ENCODE data around the gene KIAA0232.

- TF ChIP-seq CTCF (optimal IDR thresholded peaks at IDR 0.05 in 1 of 3, IDR thresholded peaks at IDR 0.05 in 1 of 3, conservative IDR thresholded peaks at IDR 0.05 in 1 of 3; ENCODE audit: extremely low read depth in 1 of 3, insufficient read depth in 2 of 3, low read length in 3 of 3) = no peak
- no peak for TF ChIP-seq EZH2 (IDR thresholded peaks at IDR 0.05; ENCODE audit: low read length)
Measured at GRCh38 chr4:6932918-6933317, 150.4 kb downstream of the KIAA0232 start.

All from keratinocyte (primary cell).